VCaP (cell line): Measurements from ENCODE around the gene RBM15.

Source experiments
- H3K27ac ChIP-seq: fragments of 450-650 bp; 2 replicates; pipeline ENCODE4 v1.5.1; 2017
- CTCF ChIP-seq: fragments of 450-650 bp; conservative IDR thresholded peaks from 2 replicates; pipeline ENCODE4 v1.5.1; 2017; ENCODE audit warnings: mild to moderate bottlenecking, moderate library complexity

The RBM15 gene

GRCh38 chr1:110337704-110338308, 1.4 kb upstream of the RBM15 start:
- H3K27ac ChIP-seq: peak overlapping the region; percentile 97
- no peak for TF ChIP-seq CTCF

- TF ChIP-seq CTCF: peak; percentile 63
- peak overlapping the region; percentile 97 for H3K27ac ChIP-seq
These were observed 780 bp upstream of the RBM15 start for GRCh38 chr1:110338309-110338885.

DNA sequence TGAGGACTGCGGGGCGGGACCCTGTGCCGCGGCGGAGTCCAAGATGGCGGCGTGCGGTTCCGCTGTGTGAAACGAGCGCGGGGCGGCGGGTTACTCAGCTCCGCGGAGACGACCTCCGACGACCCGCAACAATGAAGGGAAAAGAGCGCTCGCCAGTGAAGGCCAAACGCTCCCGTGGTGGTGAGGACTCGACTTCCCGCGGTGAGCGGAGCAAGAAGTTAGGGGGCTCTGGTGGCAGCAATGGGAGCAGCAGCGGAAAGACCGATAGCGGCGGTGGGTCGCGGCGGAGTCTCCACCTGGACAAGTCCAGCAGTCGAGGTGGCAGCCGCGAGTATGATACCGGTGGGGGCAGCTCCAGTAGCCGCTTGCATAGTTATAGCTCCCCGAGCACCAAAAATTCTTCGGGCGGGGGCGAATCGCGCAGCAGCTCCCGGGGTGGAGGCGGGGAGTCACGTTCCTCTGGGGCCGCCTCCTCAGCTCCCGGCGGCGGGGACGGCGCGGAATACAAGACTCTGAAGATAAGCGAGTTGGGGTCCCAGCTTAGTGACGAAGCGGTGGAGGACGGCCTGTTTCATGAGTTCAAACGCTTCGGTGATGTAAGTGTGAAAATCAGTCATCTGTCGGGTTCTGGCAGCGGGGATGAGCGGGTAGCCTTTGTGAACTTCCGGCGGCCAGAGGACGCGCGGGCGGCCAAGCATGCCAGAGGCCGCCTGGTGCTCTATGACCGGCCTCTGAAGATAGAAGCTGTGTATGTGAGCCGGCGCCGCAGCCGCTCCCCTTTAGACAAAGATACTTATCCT, 430 bp downstream of the RBM15 start:
- peak; percentile 19; the same call in 1 of the 2 replicates for TF ChIP-seq CTCF
- H3K27ac ChIP-seq: peak overlapping the region; percentile 97

DNA sequence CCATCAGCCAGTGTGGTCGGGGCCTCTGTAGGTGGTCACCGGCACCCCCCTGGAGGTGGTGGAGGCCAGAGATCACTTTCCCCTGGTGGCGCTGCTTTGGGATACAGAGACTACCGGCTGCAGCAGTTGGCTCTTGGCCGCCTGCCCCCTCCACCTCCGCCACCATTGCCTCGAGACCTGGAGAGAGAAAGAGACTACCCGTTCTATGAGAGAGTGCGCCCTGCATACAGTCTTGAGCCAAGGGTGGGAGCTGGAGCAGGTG, 961 bp downstream of the RBM15 start:
- TF ChIP-seq CTCF: no peak
- H3K27ac ChIP-seq: peak overlapping the region; percentile 97

DNA sequence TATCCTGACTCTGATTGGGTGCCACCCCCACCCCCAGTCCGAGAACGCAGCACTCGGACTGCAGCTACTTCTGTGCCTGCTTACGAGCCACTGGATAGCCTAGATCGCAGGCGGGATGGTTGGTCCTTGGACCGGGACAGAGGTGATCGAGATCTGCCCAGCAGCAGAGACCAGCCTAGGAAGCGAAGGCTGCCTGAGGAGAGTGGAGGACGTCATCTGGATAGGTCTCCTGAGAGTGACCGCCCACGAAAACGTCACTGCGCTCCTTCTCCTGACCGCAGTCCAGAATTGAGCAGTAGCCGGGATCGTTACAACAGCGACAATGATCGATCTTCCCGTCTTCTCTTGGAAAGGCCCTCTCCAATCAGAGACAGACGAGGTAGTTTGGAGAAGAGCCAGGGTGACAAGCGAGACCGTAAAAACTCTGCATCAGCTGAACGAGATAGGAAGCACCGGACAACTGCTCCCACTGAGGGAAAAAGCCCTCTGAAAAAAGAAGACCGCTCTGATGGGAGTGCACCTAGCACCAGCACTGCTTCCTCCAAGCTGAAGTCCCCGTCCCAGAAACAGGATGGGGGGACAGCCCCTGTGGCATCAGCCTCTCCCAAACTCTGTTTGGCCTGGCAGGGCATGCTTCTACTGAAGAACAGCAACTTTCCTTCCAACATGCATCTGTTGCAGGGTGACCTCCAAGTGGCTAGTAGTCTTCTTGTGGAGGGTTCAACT, 2.1 kb downstream of the RBM15 start:
- H3K27ac ChIP-seq: peak overlapping the region; percentile 97
- TF ChIP-seq CTCF: no peak

- H3K27ac ChIP-seq: peak overlapping the region; percentile 97
- no peak for TF ChIP-seq CTCF
These were observed 2.7 kb downstream of the RBM15 start for GRCh38 chr1:110341872-110342331.

DNA sequence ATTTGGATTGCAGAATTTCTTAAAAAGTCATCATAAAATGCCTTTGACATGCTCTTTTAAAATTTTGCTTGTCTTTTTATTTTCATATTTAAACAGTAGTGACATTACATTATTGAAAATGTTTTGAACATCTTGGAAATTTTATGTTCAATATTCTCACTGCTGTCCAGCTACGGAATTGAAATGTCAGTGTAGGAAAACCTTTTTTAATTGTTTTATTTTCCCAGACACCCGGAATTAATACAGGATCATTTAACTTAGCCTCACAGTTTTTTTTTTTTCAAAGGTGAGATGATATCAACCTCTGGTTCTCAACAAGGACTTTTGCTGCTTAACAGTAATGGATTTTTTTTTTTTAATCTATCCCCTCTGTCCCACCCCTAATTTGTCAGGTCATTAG, 4.1 kb downstream of the RBM15 start:
- no peak for TF ChIP-seq CTCF

More for the DNA sequence above, 4.1 kb downstream of the RBM15 start:
- peak overlapping the region; percentile 97; the same call in 1 of the 2 replicates for H3K27ac ChIP-seq
